Sigmoid colon (tissue), 7 donors: ENCODE results near the gene POLR2J2. TPM values are rescaled to one million over a fixed set of nuclear protein-coding genes. Genes with fewer than 3 reads are reported as not detected.
"Not testable (repeated sequence)": the region's sequence is repeated elsewhere in the genome, so short reads cannot be mapped to it uniquely, and the experiment has no call there.

Source experiments
- DNase-seq: peaks from one replicate; pipeline ENCODE4 v3.0.0-alpha.2; 2019
- H3K27ac ChIP-seq, 4 donors: fragments of 200-600 bp; sonication (generic); one replicate each; pipeline ENCODE4 v1.5.1; 2016 to 2019; ENCODE audit warnings: mild to moderate bottlenecking in 1 of 4
- H3K27me3 ChIP-seq, 3 donors: fragments of 200-600 bp; sonication (generic); one replicate each; pipeline ENCODE4 v1.5.1; 2019; ENCODE audit warnings: mild to moderate bottlenecking in 1 of 3
- H3K36me3 ChIP-seq, 4 donors: fragments of 200-600 bp; sonication (generic); one replicate each; pipeline ENCODE4 v1.5.1; 2016 to 2019
- H3K4me1 ChIP-seq, 4 donors: fragments of 200-600 bp; sonication (generic); one replicate each; pipeline ENCODE4 v1.5.1; 2017 to 2019
- H3K4me3 ChIP-seq, 4 donors: fragments of 200-600 bp; sonication (generic); one replicate each; pipeline ENCODE4 v1.5.1; 2017 to 2019; ENCODE audit warnings: mild to moderate bottlenecking in 2 of 4, moderate library complexity in 1 of 4
- H3K9me3 ChIP-seq, 4 donors: fragments of 200-600 bp in 3 of 4; sonication (generic) in 3 of 4; one replicate each; pipeline versions ENCODE4 v1.5.1 to v1.6.1; 2013 to 2019
- POLR2AphosphoS5 ChIP-seq, 4 donors: sonication (generic); formaldehyde crosslinking; IDR thresholded peaks; one replicate each; pipeline ENCODE4 v1.6.1; 2017; ENCODE audit warnings: antibody characterized with exemption in 4 of 4
- WGBS, 2 donors: extraction: QIAGEN DNeasy Blood & Tissue Kit; methylation state at CpG; one replicate each; pipeline ENCODE4 v1.1.7; 2013; 5-methylcytosine and 5-hydroxymethylcytosine counted together
- intact Hi-C: fragments of 100-400 bp; cut with DNase I; formaldehyde crosslinking; loops from one replicate; pipeline ENCODE4 v1.15.1; 2023
- polyA plus RNA-seq, 3 donors: library from polyadenylated mRNA; stranded (reverse); fragments of 200-250 nt; gene quantifications; one replicate each; pipeline ENCODE4 v1.2.3, GENCODE V29; 2013
- total RNA-seq, 4 donors: library from RNA; depleted of rRNA; stranded (reverse); fragments of >200 nt; gene quantifications; one replicate each; pipeline ENCODE4 v1.1.0, GENCODE V29; 2016
- donor health status: healthy with polysubstance abuse.
- donor health status: Bipolar disorder and iron deficiency.
- donor health status: healthy.

The POLR2J2 gene
- 1 to 10 TPM in 3 of 4 donors, not detected in 1; 1.5 to 6.2 (median 3.0) TPM for total RNA-seq
- polyA plus RNA-seq: 1 to 10 TPM in 2 of 3 donors, not detected in 1; 1.2 to 5.7 TPM

DNA sequence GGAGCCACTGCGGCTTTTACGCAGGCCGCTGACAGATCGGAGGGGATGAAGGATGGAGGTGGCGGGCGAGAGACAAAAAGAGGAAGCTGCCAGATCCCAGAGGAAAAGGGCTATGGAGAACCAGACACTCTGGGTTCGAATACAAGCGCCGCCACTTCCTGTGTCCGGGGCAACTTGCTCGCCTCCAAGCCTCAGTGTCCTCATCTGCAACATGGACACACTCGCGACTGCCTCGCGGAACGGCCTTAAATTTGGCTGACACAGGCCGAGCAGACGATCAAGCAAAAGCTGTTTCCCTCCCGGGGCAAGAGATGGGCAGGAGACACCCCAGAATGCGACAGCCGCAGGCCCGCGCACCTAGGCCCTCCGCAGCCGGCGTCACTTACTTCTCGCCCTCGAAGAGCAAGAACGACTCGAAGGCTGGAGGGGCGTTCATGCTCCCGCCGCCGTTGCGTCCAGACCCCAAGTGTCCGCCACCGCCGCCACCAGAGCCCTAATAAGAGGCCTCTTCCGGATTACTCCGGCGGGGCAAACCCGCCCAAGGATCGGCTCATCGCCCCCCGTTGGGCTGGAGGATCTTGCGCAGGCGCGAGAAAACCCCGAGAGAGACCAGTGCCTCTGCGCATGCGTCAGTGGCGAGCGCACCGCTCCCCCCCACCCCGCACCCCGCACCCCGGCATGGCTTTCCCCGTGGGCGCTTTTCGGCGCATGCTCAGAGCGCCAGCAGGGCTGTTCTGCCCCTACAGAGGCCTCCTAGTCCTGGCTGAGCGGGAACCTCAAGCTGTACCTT, at the start of gene POLR2J2:
Gene POLR2J2, minus strand, starts transcription at position 498 of the 790 bp plus-strand sequence. Its CDS starts 62 bp downstream, at position 436.
- WGBS, 2 donors: 0 to 2% methylated on average over 26 to 42 of the region's 63 CpGs

GRCh38 chr7:102718491-102718890, 47.0 kb upstream of the POLR2J2 start:
- H3K4me1 ChIP-seq, H3K36me3 ChIP-seq, intact Hi-C loops: not testable (repeated sequence)

More for the DNA sequence above, at the start of gene POLR2J2:
- peak within 1 kb of the TSS; percentile 31 to 43 (median 41) for H3K4me3 ChIP-seq
- peak; percentile 90 for DNase-seq
- intact Hi-C loops, H3K4me1 ChIP-seq, H3K36me3 ChIP-seq, H3K9me3 ChIP-seq, H3K27me3 ChIP-seq: not testable (repeated sequence)
- peak within 1 kb of the TSS in 3 of 4 donors; percentile 47 to 61 (median 55) for H3K27ac ChIP-seq
- peak in 3 of 4 donors; percentile 37 to 67 (median 47) for TF ChIP-seq POLR2AphosphoS5 (IDR thresholded peaks at IDR 0.05)

DNA sequence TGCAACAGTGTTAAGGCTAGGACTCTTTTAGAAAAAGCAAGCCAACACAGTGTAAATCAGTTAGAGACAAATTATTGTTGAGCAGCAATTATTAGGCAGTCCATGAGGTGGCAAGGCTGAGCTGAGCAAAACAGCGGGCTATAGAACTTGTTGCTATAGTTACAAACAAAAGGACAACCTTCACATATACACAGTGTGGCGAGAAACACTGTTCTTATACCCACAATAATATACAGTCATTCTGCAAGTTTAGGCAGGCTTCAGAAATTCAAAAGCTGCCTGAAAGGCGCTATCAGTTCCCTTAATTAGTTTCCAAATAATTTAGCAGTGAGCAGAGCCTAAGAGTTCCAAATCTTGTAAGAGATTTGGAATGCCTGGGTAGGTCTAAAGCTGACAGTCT, 44.3 kb upstream of the POLR2J2 start:
- H3K4me1 ChIP-seq, H3K27me3 ChIP-seq, H3K4me3 ChIP-seq, H3K27ac ChIP-seq, H3K9me3 ChIP-seq, H3K36me3 ChIP-seq, DNase-seq, intact Hi-C loops: not testable (repeated sequence)
- WGBS, 2 donors: 45 to 50% methylated on average over 2 to 3 of the region's 3 CpGs

More at GRCh38 chr7:102718491-102718890, 47.0 kb upstream of the POLR2J2 start:
- DNase-seq, H3K4me3 ChIP-seq, H3K27me3 ChIP-seq, H3K9me3 ChIP-seq, H3K27ac ChIP-seq: not testable (repeated sequence)

GRCh38 chr7:102714774-102715522, 43.5 kb upstream of the POLR2J2 start:
- H3K4me1 ChIP-seq, H3K27ac ChIP-seq, H3K36me3 ChIP-seq, DNase-seq, H3K27me3 ChIP-seq, intact Hi-C loops, H3K4me3 ChIP-seq, H3K9me3 ChIP-seq: not testable (repeated sequence)
- 70 to 73% methylated on average over 3 to 5 of the region's 6 CpGs for WGBS, 2 donors

- H3K27ac ChIP-seq, H3K4me3 ChIP-seq, H3K27me3 ChIP-seq, H3K4me1 ChIP-seq, DNase-seq, intact Hi-C loops, H3K9me3 ChIP-seq, H3K36me3 ChIP-seq: not testable (repeated sequence)
- WGBS, 2 donors: no CpG with 5 or more reads among the region's 1 CpG
These were observed 42.2 kb upstream of the POLR2J2 start for GRCh38 chr7:102713691-102714080.

GRCh38 chr7:102713011-102713690, 41.7 kb upstream of the POLR2J2 start:
- intact Hi-C loops, H3K4me1 ChIP-seq, H3K27ac ChIP-seq: not testable (repeated sequence)

DNA sequence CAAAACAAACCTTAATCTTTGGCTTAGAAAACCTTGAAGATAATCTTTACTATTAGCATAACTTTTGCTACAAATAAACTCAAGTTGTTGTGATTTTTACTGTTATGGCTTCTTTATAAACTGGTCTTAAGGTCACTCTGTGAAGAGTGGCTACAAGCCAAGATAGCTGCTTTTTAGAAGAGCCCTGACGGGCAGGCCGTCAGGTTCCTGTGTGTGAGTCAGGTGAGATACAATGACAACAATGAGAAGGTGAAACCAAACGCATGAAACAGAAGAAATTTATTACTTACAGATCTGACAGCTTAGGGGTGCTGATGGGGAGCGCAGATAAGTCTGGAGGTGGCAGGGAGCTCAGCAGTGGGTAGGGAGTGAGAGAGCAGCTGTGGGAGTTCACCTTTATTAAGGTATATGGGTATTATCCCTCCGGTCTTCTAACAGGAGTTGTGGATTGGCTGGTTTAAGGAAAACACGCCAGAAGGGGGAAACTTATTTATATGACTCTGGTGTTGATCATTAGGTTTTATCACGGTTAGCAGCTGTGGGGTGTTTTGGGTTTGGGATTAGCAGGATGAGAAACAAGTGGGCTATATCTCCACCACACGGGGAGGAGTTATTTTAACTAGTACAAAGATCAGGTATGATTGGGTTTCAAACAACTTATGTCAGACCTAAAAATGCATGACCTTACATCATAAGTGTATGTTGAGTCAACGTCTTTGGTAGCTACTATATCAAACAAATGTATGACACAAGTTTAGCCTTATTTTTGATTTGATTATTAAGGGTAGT, 27.7 kb upstream of the POLR2J2 start:
- WGBS, 2 donors: 51 to 75% methylated on average over 9 of the region's 9 CpGs
- not testable (repeated sequence) for H3K4me1 ChIP-seq

More at GRCh38 chr7:102713011-102713690, 41.7 kb upstream of the POLR2J2 start:
- H3K9me3 ChIP-seq, H3K27me3 ChIP-seq, H3K36me3 ChIP-seq, DNase-seq, H3K4me3 ChIP-seq: not testable (repeated sequence)
- 38 to 45% methylated on average over 5 of the region's 5 CpGs for WGBS, 2 donors

DNA sequence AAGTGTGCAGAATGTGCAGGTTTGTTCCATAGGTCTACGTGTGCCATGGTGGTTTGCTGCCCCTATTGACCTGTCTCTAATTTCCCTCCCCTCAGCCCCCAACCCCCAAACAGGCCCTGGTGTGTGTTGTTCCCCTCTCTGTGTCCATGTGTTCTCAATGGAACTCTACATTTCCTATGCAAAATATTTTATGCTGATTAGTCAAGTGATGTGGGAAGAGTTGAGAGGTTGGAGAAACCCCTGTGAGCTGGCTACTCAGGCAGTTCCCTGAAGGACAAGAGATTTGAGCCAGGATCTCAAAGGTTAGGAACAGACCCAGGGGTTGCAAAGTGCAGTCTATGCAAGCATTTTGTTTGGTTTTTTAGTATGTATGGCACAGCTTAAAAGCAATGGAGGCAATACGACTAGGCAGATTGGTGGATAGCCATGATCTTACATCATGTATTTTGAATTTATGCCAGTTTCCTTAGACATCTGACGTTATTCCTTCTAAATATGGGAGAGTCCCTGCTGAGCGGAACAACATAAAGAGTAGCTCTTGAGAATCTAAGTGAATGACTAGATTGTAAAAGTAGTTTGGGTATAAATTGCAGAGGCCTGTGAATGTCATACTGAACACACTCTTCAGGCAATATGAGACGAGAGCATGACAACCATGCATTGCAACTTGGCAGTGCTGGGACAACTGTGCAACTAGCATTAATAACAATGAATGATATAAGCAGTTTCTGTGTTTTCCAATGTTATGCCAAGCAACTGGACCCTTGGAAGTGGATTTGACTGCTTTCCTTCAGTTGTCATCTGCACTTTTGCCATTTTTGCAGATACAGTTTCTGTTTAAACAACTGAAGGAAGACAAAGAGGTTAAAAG, 26.4 kb upstream of the POLR2J2 start:
- H3K36me3 ChIP-seq, intact Hi-C loops, H3K4me1 ChIP-seq, H3K27me3 ChIP-seq, H3K27ac ChIP-seq, H3K4me3 ChIP-seq, DNase-seq, H3K9me3 ChIP-seq: not testable (repeated sequence)
- WGBS, 2 donors: 68 to 84% methylated on average over 5 of the region's 5 CpGs

More for the DNA sequence above, 27.7 kb upstream of the POLR2J2 start:
- H3K4me3 ChIP-seq, H3K9me3 ChIP-seq, H3K27ac ChIP-seq, intact Hi-C loops, H3K36me3 ChIP-seq, H3K27me3 ChIP-seq, DNase-seq: not testable (repeated sequence)

DNA sequence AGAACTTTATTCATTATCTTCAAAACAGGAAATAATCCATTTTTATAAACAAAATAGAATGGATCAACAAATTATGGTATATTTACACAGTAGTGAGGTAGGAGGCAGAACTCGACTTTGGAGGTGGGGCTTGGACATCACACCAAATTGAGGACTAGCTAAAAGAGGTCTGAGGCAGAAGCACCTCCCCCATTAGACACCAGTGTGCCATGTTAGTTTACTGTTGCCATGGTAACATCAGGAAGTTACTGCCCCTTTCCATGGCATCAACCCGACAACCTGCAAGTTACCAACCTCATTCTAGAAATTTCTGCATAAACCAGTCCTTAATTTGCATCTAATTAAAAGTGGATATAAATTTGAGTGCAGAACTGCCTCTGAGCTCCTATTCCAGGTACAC, 24.5 kb upstream of the POLR2J2 start:
- 38 to 67% methylated on average over 1 of the region's 2 CpGs for WGBS, 2 donors
- H3K27me3 ChIP-seq, DNase-seq, intact Hi-C loops, H3K4me1 ChIP-seq, H3K9me3 ChIP-seq, H3K36me3 ChIP-seq, H3K27ac ChIP-seq, H3K4me3 ChIP-seq: not testable (repeated sequence)

DNA sequence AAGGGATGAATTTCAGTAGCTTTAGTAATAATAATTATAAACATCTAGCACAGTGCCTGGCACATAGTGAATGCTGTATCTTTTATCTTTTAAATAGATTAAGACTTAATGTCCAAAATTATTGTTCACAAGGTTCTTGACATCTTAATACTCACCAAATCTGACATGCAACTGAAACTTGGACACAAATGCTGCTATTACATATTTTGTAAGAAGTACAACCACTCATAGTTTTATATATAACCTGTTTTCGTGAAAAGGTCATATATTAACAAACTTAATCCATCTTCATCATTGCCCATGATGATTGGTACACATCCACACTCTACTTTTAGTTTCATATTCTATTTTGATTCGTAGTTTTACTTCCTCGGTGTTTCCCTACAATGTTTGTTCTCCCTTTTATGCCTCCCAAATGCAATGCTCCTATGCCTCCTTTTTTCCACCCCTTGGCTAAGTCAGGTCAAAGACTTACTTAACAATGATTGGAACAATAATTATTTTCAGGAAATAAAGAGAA, 23.6 kb upstream of the POLR2J2 start:
- WGBS, 2 donors: 15 to 60% methylated on average over 1 of the region's 3 CpGs
- not testable (repeated sequence) for H3K9me3 ChIP-seq

GRCh38 chr7:102694008-102694407, 22.5 kb upstream of the POLR2J2 start:
- H3K4me1 ChIP-seq, H3K27me3 ChIP-seq, H3K36me3 ChIP-seq, intact Hi-C loops, H3K27ac ChIP-seq, H3K9me3 ChIP-seq, DNase-seq, H3K4me3 ChIP-seq: not testable (repeated sequence)
- WGBS, 2 donors: 44 to 74% methylated on average over 2 of the region's 2 CpGs

More for the DNA sequence above, 23.6 kb upstream of the POLR2J2 start:
- intact Hi-C loops, H3K27me3 ChIP-seq, H3K27ac ChIP-seq, H3K4me1 ChIP-seq, DNase-seq, H3K4me3 ChIP-seq, H3K36me3 ChIP-seq: not testable (repeated sequence)
